Activated CD8-positive, alpha-beta memory T cell treated with anti-CD3 and anti-CD28 coated beads, Interleukin-2, amount 10 ng/mL, durations not matched to agents 7 days and 5 days (primary cell): ENCODE data around the gene C17orf58. TPM values are rescaled to one million over a fixed set of nuclear protein-coding genes. Genes with fewer than 3 reads are reported as not detected.
"Not testable (repeated sequence)": the region's sequence is repeated elsewhere in the genome, so short reads cannot be mapped to it uniquely, and the experiment has no call there.

Experiments
- ATAC-seq: fragments of 150-1000 bp; cut with Tn5 transposase; one replicate; pipeline ENCODE4 v1.10.0; 2021; ENCODE audit warnings: moderate library complexity
- CTCF ChIA-PET: fragments of 350-600 bp; sonication (Branson Sonifier 250); formaldehyde crosslinking; loops from one replicate; lab custom pipeline; 2021; ENCODE audit warnings: antibody characterized with exemption; lab: Charles Lee
- DNase-seq: peaks from one replicate; pipeline ENCODE4 v3.0.0-alpha.2; 2020
- H3K27ac Mint-ChIP-seq: one replicate; pipeline ENCODE4 v1.8.0; 2021; ENCODE audit warnings: mild to moderate bottlenecking, mixed read lengths
- H3K27me3 Mint-ChIP-seq: one replicate; pipeline ENCODE4 v1.8.0; 2021; ENCODE audit warnings: mixed read lengths
- H3K36me3 Mint-ChIP-seq: one replicate; pipeline ENCODE4 v1.8.0; 2021; ENCODE audit warnings: mild to moderate bottlenecking, mixed read lengths
- H3K4me1 Mint-ChIP-seq: one replicate; pipeline ENCODE4 v1.8.0; 2021; ENCODE audit warnings: mixed read lengths
- H3K4me3 Mint-ChIP-seq: one replicate; pipeline ENCODE4 v1.8.0; 2021; ENCODE audit warnings: mild to moderate bottlenecking, moderate library complexity, mixed read lengths
- H3K9me3 Mint-ChIP-seq: one replicate; pipeline ENCODE4 v1.8.0; 2022; ENCODE audit warnings: low read depth, mixed read lengths
- total RNA-seq, 2 experiments: library from RNA; stranded (reverse); gene quantifications; one replicate each; pipeline ENCODE4 v1.2.3, GENCODE V29; 2021

C17orf58 gene
- total RNA-seq, 2 experiments from 2014 or later: 8.8 to 10.7 TPM

GRCh38 chr17:67994817-67995569, 1.3 kb downstream of the C17orf58 start:
- Mint-ChIP-seq H3K9me3 (no peaks in the 10 kb centered on the region), H3K36me3 (peaks cover 5% of the 10 kb centered on the region), H3K4me1 (peaks cover 32% of the 10 kb centered on the region), H3K27me3 (peaks cover 18% of the 10 kb centered on the region), H3K4me3 (peak overlapping the region; percentile 79), H3K27ac (no peak overlapping the region)
- no peak for ATAC-seq
- no peak for DNase-seq
- CTCF ChIA-PET: interaction anchor here (1.0 to 2.2 kb wide), 5 partner anchors 10 to 25 kb away, joined by 3 to 7 read pairs (median 5); no protein-coding TSS in a partner anchor

- Mint-ChIP-seq H3K4me1 (peaks cover 32% of the 10 kb centered on the region), H3K27me3 (peaks cover 18% of the 10 kb centered on the region), H3K27ac (peak overlapping the region; percentile 90), H3K36me3 (peaks cover 5% of the 10 kb centered on the region), H3K9me3 (no peaks in the 10 kb centered on the region), H3K4me3 (peak overlapping the region; percentile 79)
- CTCF ChIA-PET: interaction anchor here (0.6 to 2.2 kb wide), 3 partner anchors 14 to 26 kb away, joined by 3 to 7 read pairs (median 5); no protein-coding TSS in a partner anchor
- ATAC-seq: no peak
- no peak for DNase-seq
Observed at GRCh38 chr17:67993998-67994361, 2.3 kb downstream of the C17orf58 start.

- peak overlapping the region; percentile 90 for H3K27ac Mint-ChIP-seq
- H3K9me3 Mint-ChIP-seq: no peaks in the 10 kb centered on the region
- ATAC-seq (peak; percentile 66), DNase-seq (peak; percentile 76)
- H3K4me3 Mint-ChIP-seq: peak overlapping the region; percentile 96
- peaks cover 5% of the 10 kb centered on the region for H3K36me3 Mint-ChIP-seq
- peaks cover 18% of the 10 kb centered on the region for H3K27me3 Mint-ChIP-seq
- peaks cover 32% of the 10 kb centered on the region for H3K4me1 Mint-ChIP-seq
- CTCF ChIA-PET: interaction anchor here (0.6 to 2.2 kb wide), 3 partner anchors 15 to 27 kb away, joined by 3 to 7 read pairs (median 5); no protein-coding TSS in a partner anchor
Observed at GRCh38 chr17:67993153-67993997, 2.9 kb downstream of the C17orf58 start.

- Mint-ChIP-seq H3K27ac (peak overlapping the region; percentile 88), H3K4me1 (peaks cover 32% of the 10 kb centered on the region), H3K9me3 (no peaks in the 10 kb centered on the region), H3K36me3 (peaks cover 5% of the 10 kb centered on the region), H3K27me3 (peaks cover 18% of the 10 kb centered on the region), H3K4me3 (peak overlapping the region; percentile 96)
- no peak for DNase-seq
- no peak for ATAC-seq
- CTCF ChIA-PET: no interaction called here
Observed at GRCh38 chr17:67992548-67993152, 3.6 kb downstream of the C17orf58 start.

GRCh38 chr17:67990909-67991308, 5.4 kb downstream of the C17orf58 start:
- ATAC-seq (no peak), DNase-seq (no peak)
- H3K27me3 Mint-ChIP-seq: peaks cover 8% of the 10 kb centered on the region
- H3K36me3 Mint-ChIP-seq: peaks cover 5% of the 10 kb centered on the region
- H3K4me1 Mint-ChIP-seq: peaks cover 24% of the 10 kb centered on the region
- no peak overlapping the region for H3K27ac Mint-ChIP-seq
- H3K4me3 Mint-ChIP-seq: no peak overlapping the region
- no peaks in the 10 kb centered on the region for H3K9me3 Mint-ChIP-seq
- CTCF ChIA-PET: no interaction called here

GRCh38 chr17:67983383-67983688, 12.9 kb downstream of the C17orf58 start:
- Mint-ChIP-seq H3K4me3 (no peak overlapping the region), H3K27me3 (no peaks in the 10 kb centered on the region), H3K36me3 (peaks cover 4% of the 10 kb centered on the region), H3K4me1 (peaks cover 3% of the 10 kb centered on the region), H3K9me3 (no peaks in the 10 kb centered on the region), H3K27ac (no peak overlapping the region)
- CTCF ChIA-PET: no interaction called here
- no peak for ATAC-seq
- DNase-seq: no peak

- Mint-ChIP-seq H3K4me1 (peaks cover 3% of the 10 kb centered on the region), H3K27ac (no peak overlapping the region)
- ATAC-seq: no peak
Observed at GRCh38 chr17:67982686-67983382, 13.4 kb downstream of the C17orf58 start.

GRCh38 chr17:67982034-67982640, 14.1 kb downstream of the C17orf58 start:
- Mint-ChIP-seq H3K4me1 (peaks cover 3% of the 10 kb centered on the region), H3K27me3 (no peaks in the 10 kb centered on the region), H3K36me3 (peaks cover 4% of the 10 kb centered on the region), H3K27ac (no peak overlapping the region), H3K4me3 (no peak overlapping the region), H3K9me3 (no peaks in the 10 kb centered on the region)
- ATAC-seq: no peak
- DNase-seq: no peak
- CTCF ChIA-PET: no interaction called here

More at GRCh38 chr17:67982686-67983382, 13.4 kb downstream of the C17orf58 start:
- DNase-seq: no peak
- Mint-ChIP-seq H3K9me3 (no peaks in the 10 kb centered on the region), H3K4me3 (no peak overlapping the region), H3K27me3 (no peaks in the 10 kb centered on the region), H3K36me3 (peaks cover 4% of the 10 kb centered on the region)
- CTCF ChIA-PET: no interaction called here

- DNase-seq, H3K27ac Mint-ChIP-seq, H3K4me1 Mint-ChIP-seq, H3K36me3 Mint-ChIP-seq, ATAC-seq, H3K27me3 Mint-ChIP-seq, H3K4me3 Mint-ChIP-seq, CTCF ChIA-PET, H3K9me3 Mint-ChIP-seq: not testable (repeated sequence)
Observed at GRCh38 chr17:67980883-67981282, 15.4 kb downstream of the C17orf58 start.

- H3K4me3 Mint-ChIP-seq: no peak overlapping the region
- ATAC-seq (no peak), DNase-seq (no peak)
- no peaks in the 10 kb centered on the region for H3K27me3 Mint-ChIP-seq
- H3K36me3 Mint-ChIP-seq: peaks cover 10% of the 10 kb centered on the region
- CTCF ChIA-PET: no interaction called here
- H3K27ac Mint-ChIP-seq: no peak overlapping the region
- H3K4me1 Mint-ChIP-seq: peaks cover 3% of the 10 kb centered on the region
- no peaks in the 10 kb centered on the region for H3K9me3 Mint-ChIP-seq
Observed at GRCh38 chr17:67980456-67980855, 15.8 kb downstream of the C17orf58 start.

GRCh38 chr17:67976306-67976705, 20.0 kb downstream of the C17orf58 start:
- DNase-seq, H3K4me3 Mint-ChIP-seq, CTCF ChIA-PET, H3K9me3 Mint-ChIP-seq, H3K27me3 Mint-ChIP-seq, H3K4me1 Mint-ChIP-seq, ATAC-seq, H3K27ac Mint-ChIP-seq: not testable (repeated sequence)
- peaks cover 15% of the 10 kb centered on the region for H3K36me3 Mint-ChIP-seq

- CTCF ChIA-PET: interaction anchor here (2.1 kb wide), 1 partner anchor 15 kb away, joined by 5 read pairs; no protein-coding TSS in a partner anchor
- ATAC-seq (no peak), DNase-seq (no peak)
- no peaks in the 10 kb centered on the region for H3K27me3 Mint-ChIP-seq
- H3K4me3 Mint-ChIP-seq: no peak overlapping the region
- no peaks in the 10 kb centered on the region for H3K4me1 Mint-ChIP-seq
- H3K27ac Mint-ChIP-seq: no peak overlapping the region
- H3K36me3 Mint-ChIP-seq: peaks cover 15% of the 10 kb centered on the region
- H3K9me3 Mint-ChIP-seq: no peaks in the 10 kb centered on the region
Observed at GRCh38 chr17:67974598-67975066, 21.6 kb downstream of the C17orf58 start.
